Subcutaneous abdominal adipose tissue (tissue), 5 donors: Measurements from ENCODE around the gene TARS1.
"Not testable (repeated sequence)": the region's sequence is repeated elsewhere in the genome, so short reads cannot be mapped to it uniquely, and the experiment has no call there.

Experiments used
- H3K27ac ChIP-seq: one replicate; pipeline ENCODE4 v1.7.0; 2013; ENCODE audit warnings: low read depth, mild to moderate bottlenecking, inconsistent platforms, low read length, moderate library complexity
- H3K27me3 ChIP-seq, 5 donors: one replicate each; pipeline ENCODE4 v1.7.0; 2013; ENCODE audit warnings: low read length in 5 of 5, inconsistent platforms in 1 of 5; ENCODE audit not compliant: control insufficient read depth in 5 of 5, insufficient read depth in 4 of 5
- H3K36me3 ChIP-seq, 5 donors: one replicate each; pipeline ENCODE4 v1.7.0; 2013; ENCODE audit warnings: low read length in 5 of 5; ENCODE audit not compliant: control insufficient read depth in 5 of 5, insufficient read depth in 5 of 5
- H3K4me1 ChIP-seq, 5 donors: one replicate each; pipeline ENCODE4 v1.7.0; 2013; ENCODE audit warnings: low read length in 5 of 5, mild to moderate bottlenecking in 3 of 5, moderate library complexity in 1 of 5; ENCODE audit not compliant: control insufficient read depth in 5 of 5, insufficient read depth in 5 of 5
- H3K4me3 ChIP-seq, 5 donors: one replicate each; pipeline ENCODE4 v1.7.0; 2013; ENCODE audit warnings: low read length in 5 of 5, low read depth in 1 of 5
- H3K9ac ChIP-seq, 5 donors: one replicate each; pipeline ENCODE4 v1.7.0; 2013; ENCODE audit warnings: low read length in 5 of 5, mild to moderate bottlenecking in 4 of 5, moderate library complexity in 3 of 5
- H3K9me3 ChIP-seq, 5 donors: one replicate each; pipeline ENCODE4 v1.7.0; 2013; ENCODE audit warnings: low read length in 5 of 5; ENCODE audit not compliant: control insufficient read depth in 5 of 5
- donor health status: healthy.
- donor health status: healthy.
- donor health status: healthy.
- donor health status: healthy.
- donor health status: healthy.

TARS1 gene

DNA sequence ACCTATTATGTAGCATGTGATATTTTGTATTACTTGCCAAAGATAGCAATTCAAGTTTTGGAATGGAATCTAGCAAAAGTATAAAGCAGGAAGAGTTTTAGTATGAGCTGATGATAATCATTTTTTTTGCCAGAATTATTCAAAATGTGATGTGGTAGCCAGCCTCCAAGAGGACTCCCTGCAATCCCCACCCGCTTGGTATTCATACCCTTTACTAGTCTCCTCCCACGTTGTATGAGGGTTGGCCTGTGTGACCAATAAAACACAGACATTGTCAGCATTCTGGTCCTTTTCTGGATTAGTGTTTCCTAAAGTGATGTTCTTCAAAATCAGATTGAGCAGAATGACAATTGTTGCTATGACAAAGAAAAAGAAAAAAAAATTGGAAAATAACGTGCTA lies 63.8 kb downstream of the TARS1 start:
- Histone ChIP-seq H3K36me3 (no peaks in the 10 kb centered on the region), H3K4me3 (no peak overlapping the region), H3K27ac (no peak overlapping the region), H3K27me3 (no peaks in the 10 kb centered on the region), H3K9me3 (no peaks in the 10 kb centered on the region), H3K4me1 (no peaks in the 10 kb centered on the region), H3K9ac (no peak overlapping the region)

DNA sequence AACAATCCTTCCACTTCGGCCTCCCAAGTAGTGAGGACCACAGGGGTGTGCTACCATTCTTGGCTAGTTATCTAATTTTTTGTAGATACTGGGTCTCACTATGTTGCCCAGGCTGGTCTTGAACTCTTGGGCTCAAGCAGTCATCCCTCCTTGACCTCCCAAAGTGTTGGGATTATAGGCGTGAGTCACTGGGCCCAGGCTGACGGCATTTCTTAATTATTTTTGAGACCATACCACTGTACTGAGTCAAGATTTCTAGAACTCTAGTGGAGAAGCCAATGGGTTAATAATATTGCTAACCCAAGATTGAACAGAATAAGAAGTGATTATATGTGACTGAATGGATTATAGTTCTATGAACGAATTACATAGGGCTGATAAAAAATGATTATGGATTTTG lies 66.7 kb downstream of the TARS1 start:
- peaks cover 0 to 3% (median 0%) of the 10 kb centered on the region in 5 donors for H3K9me3 ChIP-seq
- H3K27me3 ChIP-seq, result no peaks in the 10 kb centered on the region
- no peaks in the 10 kb centered on the region for H3K4me1 ChIP-seq
- H3K9ac ChIP-seq, result no peak overlapping the region
- H3K36me3 ChIP-seq, result no peaks in the 10 kb centered on the region
- no peak overlapping the region for H3K27ac ChIP-seq
- no peak overlapping the region for H3K4me3 ChIP-seq

DNA sequence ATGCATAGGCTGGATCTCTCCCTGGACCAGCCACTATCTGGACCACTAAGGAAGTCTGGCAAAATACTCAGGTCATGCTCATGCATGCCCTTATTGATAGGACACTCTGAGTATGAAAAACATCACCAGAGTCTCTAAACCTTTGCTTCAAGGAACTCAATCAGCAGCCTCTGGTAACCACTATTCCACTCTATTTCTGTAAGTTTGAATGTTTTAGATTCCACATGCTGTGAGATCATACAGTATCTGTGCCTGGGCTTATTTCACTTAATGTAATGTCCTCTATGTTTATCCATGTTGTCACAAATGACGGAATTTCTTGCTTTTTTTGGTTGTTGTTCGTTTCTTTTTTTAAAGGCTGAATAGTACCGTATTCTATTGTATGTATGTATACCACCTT lies 68.3 kb downstream of the TARS1 start:
- Histone ChIP-seq H3K36me3 (no peaks in the 10 kb centered on the region), H3K27me3 (no peaks in the 10 kb centered on the region), H3K27ac (no peak overlapping the region), H3K4me3 (no peak overlapping the region), H3K4me1 (peaks cover 0 to 9% (median 2%) of the 10 kb centered on the region in 5 donors), H3K9ac (no peak overlapping the region), H3K9me3 (peaks cover 0 to 3% (median 0%) of the 10 kb centered on the region in 5 donors)

DNA sequence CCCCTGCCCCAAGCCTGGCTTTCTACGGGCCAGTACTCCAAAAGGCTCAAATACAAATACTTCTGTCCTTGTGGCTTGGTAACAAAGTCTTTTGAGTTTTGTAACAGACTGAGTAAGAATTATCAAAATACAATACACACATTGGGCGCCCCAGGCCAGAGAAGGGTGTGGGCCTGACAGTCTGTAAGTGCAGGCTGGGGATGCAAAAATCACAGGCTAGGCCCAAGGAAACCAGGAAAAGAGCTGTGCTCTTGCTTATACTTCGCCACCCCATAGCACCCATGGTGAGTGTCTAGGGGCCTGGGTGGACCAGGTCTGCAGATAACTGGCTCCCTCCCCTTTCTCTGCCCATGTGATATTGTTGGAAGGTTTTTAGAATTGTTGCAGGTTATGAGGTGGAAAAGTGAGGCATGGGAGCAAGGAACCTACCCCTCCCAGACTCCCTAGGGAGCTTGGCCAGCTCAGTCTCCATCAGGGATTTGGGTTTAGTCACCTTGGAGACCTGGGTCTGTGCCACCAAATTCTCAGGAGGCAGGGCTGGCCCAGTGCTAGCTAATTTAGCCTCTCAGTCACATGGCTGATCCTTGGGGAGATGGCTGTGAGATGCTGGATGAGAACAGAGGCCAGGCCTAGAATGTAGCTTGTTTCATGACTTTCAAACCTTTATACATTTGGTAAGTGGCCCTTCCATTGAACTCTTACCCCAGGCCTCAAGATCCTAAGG lies 72.9 kb downstream of the TARS1 start:
- Histone ChIP-seq H3K27ac (no peak overlapping the region), H3K9me3 (peaks cover 0 to 3% (median 0%) of the 10 kb centered on the region in 5 donors), H3K36me3 (no peaks in the 10 kb centered on the region), H3K9ac (no peak overlapping the region), H3K27me3 (no peaks in the 10 kb centered on the region), H3K4me3 (no peak overlapping the region), H3K4me1 (peaks cover 0 to 12% (median 4%) of the 10 kb centered on the region in 5 donors)

DNA sequence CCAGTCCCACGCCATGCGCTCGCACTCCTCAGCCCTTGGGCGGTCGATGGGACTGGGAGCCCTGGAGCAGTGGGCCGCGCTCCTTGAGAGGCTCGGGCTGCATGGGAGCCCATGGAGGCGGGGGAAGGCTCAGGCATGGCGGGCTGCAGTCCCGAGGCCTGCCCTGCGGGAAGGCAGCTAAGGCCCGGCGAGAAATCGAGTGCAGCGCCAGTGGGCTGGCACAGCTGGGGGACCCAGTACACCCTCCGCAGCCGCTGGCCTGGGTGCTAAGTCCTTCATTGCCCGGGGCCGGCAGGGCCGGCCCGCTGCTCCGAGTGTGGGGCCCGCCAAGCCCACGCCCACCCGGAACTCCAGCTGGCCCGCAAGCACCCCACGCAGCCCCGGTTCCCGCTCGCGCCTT lies 74.6 kb downstream of the TARS1 start:
- H3K4me1 ChIP-seq, result peaks cover 0 to 12% (median 4%) of the 10 kb centered on the region in 5 donors

DNA sequence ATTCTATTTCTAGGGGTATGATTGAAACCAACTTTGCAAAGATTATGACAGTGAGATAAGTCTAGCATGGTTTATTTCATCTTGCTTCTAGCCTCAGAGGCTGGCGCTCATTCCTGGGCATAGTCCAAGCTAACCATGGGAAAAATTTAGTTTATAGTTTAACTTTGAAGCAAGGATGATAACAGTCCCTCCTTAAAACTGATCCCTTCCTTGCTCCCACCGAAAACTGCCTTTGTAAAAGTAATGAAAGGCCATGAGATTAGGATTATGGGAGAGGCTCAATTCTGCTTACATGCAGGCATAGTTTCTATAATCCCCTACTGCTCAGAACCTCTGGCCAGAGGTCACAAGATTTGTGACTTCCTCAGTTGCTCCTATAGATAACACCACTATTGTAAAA lies 75.7 kb downstream of the TARS1 start:
- no peak overlapping the region for H3K27ac ChIP-seq
- H3K36me3 ChIP-seq, result no peaks in the 10 kb centered on the region
- no peak overlapping the region for H3K4me3 ChIP-seq
- peaks cover 0 to 12% (median 4%) of the 10 kb centered on the region in 5 donors for H3K4me1 ChIP-seq
- H3K9me3 ChIP-seq, result no peaks in the 10 kb centered on the region
- no peak overlapping the region for H3K9ac ChIP-seq
- H3K27me3 ChIP-seq, result no peaks in the 10 kb centered on the region

More for the DNA sequence above, 74.6 kb downstream of the TARS1 start:
- H3K27me3 ChIP-seq, H3K36me3 ChIP-seq, H3K27ac ChIP-seq, H3K4me3 ChIP-seq, H3K9ac ChIP-seq, H3K9me3 ChIP-seq: not testable (repeated sequence)
